Measurements from ENCODE around the gene NSUN7.
A peak's percentile ranks its signal among the peaks of the same experiment; 100 is the strongest.
"Not testable (repeated sequence)": the region's sequence is repeated elsewhere in the genome, so short reads cannot be mapped to it uniquely, and the experiment has no call there.

NSUN7 gene, protein sequence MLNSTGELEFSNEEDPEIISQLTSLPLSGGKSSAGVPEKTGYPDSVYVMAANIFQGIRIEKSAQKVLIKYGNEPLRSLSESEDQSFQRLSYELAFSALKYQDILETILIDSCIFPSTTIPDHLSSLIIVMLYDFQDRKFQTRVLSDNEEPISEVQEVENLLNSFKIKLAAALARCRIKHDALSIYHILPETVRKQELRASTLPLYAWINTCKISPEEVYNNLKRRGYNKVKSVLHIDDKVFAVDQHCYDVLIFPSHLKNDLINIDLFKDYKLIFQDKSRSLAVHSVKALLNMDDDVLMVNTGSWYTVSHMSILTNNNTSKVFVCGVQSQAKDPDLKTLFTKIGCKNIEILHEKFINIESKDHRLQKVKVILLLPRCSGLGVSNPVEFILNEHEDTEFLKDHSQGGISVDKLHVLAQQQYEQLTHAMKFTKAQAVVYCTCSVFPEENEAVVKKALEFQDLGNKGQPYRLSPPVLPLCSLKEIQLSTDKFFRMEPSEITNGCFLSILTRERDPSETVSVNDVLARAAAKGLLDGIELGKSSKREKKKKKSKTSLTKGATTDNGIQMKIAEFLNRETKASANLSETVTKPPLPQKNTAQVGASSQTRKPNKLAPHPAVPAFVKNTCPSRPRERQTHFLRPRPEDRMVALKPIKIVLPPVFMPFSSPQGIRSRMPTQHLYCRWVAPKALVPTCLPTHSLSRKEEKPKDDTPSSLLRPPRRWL

DNA sequence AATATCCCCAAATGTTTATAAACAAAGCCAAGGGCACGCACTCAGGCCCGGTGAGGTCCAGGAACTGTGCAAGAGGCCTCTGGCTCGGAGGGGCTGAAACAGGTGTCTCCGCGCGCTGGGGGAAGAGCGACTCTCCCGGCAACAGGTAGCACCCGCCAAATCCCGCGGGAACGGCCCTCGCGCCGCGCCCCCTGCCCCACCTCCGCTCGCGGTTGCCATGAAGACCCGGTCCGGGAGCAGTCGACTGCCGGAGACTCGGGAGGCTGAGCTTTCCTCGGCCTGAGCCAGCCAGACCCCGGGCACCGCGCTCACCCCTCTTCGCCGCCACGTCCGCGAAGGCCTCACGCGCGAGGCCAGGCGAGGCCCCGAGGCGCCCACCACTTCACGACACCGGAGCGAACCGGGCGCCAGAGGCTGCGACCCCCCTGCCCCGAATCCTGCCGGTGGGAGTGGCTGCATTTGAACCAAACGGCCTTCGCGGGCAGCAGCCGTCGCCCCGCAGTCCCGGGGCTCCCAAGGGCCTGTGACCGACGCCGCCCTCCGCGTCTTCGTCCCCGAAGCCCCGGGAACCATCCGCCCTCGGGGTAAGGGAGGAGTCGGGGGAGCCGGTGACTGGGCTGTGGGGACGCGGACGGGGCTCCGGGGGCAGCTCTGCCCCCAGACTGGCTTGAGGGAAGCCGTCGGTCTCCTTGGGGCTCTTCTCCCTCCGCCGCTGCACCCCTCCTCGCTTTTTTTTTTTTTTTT is at the start of gene NSUN7:
Gene NSUN7 (plus strand): TSS at position 239 of the 744 bp plus-strand sequence. CDS start 739 bp downstream, outside the sequence.
- peak; percentile 67 for DNase-seq

DNA sequence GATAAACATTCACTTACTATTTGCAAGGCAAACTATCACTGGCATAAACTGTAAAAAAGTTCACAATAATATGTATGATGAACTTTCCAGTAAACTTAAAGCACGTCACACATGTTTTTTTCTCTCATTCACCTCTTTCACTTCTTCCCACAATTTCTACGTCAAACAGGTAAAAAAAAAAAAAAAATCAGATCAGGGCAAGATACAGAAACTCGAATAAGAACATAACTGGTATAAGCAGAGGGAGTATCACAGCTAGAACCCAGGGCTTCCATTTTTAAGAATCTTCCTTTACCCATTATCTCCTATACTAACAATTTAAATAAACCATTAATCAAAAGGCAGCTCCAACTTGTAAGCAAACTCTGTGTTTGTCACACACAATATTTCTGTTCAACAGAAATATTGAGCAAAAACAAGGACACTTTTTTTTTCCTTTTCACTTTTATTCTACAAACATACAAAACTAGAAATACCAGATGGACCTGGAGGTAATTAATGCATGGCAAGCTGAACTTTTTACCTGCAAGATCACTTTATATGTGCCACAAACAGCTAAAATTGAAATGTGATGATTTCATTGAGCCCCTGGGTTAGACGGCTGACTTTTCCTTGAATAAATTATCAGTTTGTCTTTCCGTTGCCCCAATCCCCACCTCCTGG is 47.5 kb upstream of the NSUN7 start:
- no peak for DNase-seq

- DNase-seq, result no peak
Measured at GRCh38 chr4:40702800-40703151, 47.0 kb upstream of the NSUN7 start.

DNA sequence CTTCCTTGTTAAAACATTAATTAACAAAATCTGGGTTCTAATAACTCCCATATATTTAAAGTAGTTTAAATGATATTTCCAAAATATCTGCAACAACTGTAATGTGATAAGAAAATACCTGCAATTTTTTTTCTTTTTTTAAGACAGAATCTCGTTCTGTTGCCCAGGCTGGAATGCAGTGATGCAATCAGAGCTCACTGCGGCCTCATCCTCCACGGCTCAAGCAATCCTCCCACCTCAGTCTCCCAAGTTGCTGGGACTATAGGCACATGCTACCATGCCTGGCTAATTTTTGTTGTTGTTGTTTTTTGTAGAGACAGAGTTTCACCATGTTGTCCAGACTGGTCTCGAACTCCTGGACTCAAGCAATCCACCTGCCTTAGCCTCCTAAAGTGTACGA is 45.7 kb upstream of the NSUN7 start:
- DNase-seq, result no peak

- no peak for DNase-seq
Measured at GRCh38 chr4:40710484-40711254, 39.1 kb upstream of the NSUN7 start.

GRCh38 chr4:40713001-40713400 is 36.8 kb upstream of the NSUN7 start:
- DNase-seq, result not testable (repeated sequence)

- no peak for DNase-seq
Measured at GRCh38 chr4:40713798-40714197, 36.0 kb upstream of the NSUN7 start.

DNA sequence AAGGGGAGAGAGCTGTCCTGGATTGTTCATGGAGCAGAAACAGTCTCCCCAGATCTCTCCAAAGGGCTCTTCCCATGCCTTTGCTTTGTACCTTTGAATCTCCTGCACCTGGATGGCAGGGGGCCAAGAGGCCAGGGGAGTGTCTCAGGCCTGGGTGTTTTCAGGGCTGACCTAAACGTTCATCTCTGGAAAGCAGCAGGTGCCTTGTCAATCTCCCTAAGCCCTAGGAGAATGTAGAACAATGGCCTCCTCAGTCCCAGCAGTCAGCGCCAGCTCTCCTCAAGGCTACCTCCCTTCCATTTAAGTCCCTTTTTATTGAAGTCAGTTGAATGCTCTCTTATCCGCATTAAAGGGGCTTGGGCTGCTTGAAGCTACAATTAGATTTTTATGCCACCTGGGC is 31.2 kb upstream of the NSUN7 start:
- no peak for DNase-seq

GRCh38 chr4:40719008-40719623 is 30.6 kb upstream of the NSUN7 start:
- DNase-seq, result no peak

DNA sequence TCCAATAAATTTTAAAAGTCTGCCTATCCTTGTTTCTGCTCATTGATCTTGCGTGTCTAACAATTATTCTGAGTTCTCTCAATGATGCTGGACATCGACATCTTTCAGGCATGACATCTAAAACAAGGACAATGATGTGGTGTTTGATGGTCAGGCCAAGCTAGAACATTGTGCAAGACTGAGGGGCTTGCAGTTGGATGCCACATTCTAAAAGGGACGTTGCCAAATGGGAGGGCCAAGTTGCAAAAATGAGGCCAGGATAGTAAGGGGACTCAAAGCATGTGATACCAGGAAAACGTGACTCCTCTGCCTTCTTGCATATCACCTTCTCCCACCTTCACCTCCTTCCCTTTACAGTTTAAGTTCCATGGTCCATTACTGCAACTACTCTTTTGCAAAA is 29.4 kb upstream of the NSUN7 start:
- no peak for DNase-seq

- no peak for DNase-seq
Measured at GRCh38 chr4:40720916-40721315, 28.8 kb upstream of the NSUN7 start.

- DNase-seq, result no peak
Measured at GRCh38 chr4:40721730-40722171, 28.0 kb upstream of the NSUN7 start.

DNA sequence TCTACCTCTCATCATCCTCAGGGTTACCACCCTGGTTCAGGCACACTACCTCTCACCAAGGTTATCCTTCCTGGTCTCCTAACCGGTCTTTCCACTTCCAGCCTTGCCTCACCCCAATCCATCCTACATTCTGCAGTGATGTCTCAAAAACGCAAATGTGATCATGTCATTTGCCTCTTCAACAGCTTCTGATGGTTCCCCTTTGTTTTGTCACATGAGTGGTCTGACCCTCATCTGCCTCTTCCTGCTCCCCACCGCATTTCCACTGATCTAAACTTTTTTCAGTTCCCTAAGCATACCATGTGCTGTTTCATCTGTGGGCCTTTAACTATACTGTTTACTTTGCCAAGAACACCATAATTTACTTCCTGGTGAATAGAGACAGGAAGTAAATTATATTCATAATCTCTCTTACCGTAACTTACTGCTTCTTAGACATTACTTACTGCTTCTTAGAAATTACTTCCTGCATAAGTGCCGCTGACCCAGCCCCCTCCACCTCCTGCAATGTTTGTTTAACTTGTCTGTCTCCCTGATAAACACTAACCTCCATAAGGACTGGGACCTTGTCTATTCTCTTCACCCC is 27.1 kb upstream of the NSUN7 start:
- no peak for DNase-seq

DNA sequence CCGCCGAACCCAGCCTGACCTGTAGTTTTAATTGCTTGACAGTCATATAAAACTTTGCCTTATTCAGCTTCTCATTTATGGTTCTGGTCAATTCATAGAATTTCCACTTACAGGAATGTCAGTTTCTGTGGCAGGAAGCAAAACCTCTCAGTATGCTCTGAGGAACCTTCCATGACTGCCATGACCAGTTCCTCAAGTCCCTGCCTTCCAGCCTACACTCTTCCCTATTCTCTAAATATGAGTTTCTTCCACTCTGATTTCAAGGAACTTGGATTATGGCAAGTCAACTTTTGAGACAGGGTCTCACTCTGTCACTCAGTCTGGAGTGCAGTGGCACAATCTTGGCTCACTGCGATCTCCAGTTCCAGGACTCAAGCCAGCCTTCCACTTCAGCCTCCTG is 26.0 kb upstream of the NSUN7 start:
- DNase-seq, result no peak

DNA sequence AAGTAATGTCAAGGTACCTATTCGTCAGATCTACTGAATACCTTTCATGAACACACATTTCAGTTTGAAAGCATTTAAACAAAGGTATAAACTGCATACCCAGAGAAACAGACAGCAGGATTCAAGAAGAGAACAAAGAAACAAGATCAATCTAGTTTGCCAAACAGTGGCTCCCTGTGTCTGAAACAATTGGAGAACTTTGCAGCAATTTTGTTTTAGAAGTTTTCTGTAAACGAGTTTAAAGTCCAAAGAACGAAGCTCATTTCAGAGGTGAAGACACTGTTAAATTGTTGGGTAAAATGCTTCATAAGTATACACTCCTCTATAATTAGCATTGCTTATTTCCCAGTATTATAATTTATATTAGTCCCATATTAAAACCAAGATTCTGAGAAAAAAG is 21.4 kb upstream of the NSUN7 start:
- no peak for DNase-seq

- DNase-seq, result no peak
Measured at GRCh38 chr4:40729555-40729954, 20.2 kb upstream of the NSUN7 start.

DNA sequence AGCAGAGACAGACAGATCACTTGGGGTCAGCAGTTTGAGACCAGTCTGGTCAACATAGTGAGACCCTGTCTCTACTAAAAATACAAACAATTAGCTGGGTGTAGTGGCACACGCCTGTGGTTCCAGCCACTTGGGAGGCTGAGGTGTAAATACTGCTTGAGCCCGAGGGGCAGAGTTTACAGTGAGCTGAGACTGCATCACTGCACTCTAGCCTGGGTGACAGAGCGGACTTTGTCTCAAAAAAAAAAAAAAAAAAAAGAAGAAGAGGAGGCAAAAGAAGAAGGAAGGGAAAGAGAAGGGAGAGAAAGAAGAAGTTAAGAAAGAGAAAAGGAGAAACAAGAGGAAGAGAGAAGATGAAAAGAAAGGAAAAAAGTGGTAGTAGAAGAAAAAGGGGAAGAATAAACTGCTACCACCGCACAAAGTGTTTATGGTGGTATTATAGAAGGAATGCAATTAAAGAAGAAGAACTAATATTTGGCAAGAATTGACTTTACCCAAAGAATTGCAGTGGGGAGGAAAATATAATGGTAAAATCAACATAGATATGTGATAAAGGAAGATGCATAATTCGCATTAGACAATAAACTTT is 19.6 kb upstream of the NSUN7 start:
- no peak for DNase-seq

DNA sequence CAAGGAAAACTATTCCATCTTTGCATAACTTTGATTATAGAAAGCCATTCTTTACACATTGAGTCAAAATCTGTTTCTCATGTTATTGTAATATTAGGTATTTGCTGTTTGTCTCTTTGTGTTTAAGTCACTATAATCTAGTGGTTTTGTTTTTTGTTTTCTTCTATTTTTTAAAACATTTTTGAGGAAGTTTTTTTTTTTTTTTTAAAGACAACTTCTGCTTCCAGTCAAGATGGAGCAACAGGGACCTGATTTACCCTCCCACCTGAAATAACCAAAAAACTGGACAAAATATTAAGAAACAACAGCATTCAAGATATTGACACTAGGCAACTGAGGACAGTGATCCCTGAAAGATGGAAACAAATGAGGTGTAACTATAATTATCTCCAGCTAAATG is 18.4 kb upstream of the NSUN7 start:
- DNase-seq, result no peak

DNA sequence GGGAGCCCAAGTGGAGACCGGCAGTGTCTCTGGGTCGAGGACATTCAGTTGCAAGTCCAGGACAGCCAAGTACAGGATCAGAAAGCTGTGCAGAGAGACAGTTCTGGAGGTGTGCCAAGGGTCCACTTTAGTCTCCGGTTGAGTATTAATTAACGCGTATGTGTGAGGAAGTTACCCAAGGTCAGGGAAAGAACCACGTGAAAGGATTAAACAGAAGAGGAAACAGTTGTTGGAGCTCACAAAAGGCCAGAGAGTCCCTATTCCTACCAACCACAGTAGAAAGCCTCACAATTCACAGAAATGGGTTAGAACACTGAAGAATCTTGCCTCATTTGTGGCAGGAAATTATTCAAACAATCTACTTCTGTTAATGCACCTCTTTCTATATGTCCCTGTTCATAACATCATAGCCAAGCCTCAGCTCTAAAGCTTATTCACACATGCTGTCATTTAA is 17.9 kb upstream of the NSUN7 start:
- no peak for DNase-seq

DNA sequence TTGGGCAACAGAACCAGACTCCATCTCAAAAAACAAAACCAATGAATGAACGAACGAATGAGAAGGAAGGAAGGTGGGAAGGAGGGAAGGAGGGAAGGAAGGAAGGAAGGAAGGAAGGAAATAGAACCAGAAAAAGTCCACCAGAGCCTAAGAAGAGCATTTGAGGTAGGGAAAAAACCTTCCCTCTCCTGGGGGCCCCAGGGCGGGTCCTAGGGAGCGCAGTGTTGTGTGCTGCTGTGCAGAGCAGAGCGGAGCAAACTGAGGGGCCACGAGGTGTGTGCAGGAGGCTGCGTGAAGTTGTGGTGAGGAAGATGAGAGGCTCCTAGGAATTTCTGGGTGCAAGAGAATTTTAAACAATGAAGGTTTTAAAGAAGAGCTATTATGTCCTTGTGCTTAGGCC is 16.0 kb upstream of the NSUN7 start:
- no peak for DNase-seq

GRCh38 chr4:40734497-40734896 is 15.3 kb upstream of the NSUN7 start:
- no peak for DNase-seq

Measured in activated CD8-positive, alpha-beta memory T cell treated with anti-CD3 and anti-CD28 coated beads for 24 hours (primary cell).